Lower lobe of right lung (tissue), 2 donors: Measurements from ENCODE around the gene RPGR. TPM values are rescaled to one million over a fixed set of nuclear protein-coding genes. Genes with fewer than 3 reads are reported as not detected.

ENCODE experiments used
- ATAC-seq, 2 donors: fragments of 200-7000 bp; cut with Tn5 transposase; one replicate each; pipeline ENCODE4 v1.9.1; 2020 to 2022; ENCODE audit warnings: mild to moderate bottlenecking in 2 of 2, moderate library complexity in 2 of 2
- DNase-seq: peaks from one replicate; pipeline ENCODE4 v3.0.0-alpha.2; 2020
- H3K27ac ChIP-seq: fragments of 200-600 bp; one replicate; pipeline ENCODE4 v1.8.0; 2022
- H3K27me3 ChIP-seq: fragments of 200-600 bp; one replicate; pipeline ENCODE4 v1.8.0; 2022; ENCODE audit warnings: low read depth
- H3K36me3 ChIP-seq: fragments of 200-600 bp; one replicate; pipeline ENCODE4 v1.8.0; 2022; ENCODE audit warnings: mild to moderate bottlenecking
- H3K4me1 ChIP-seq: fragments of 200-600 bp; one replicate; pipeline ENCODE4 v1.8.0; 2022
- H3K4me3 ChIP-seq: fragments of 200-600 bp; one replicate; pipeline ENCODE4 v1.8.0; 2022; ENCODE audit warnings: mild to moderate bottlenecking
- H3K9me3 ChIP-seq: fragments of 200-600 bp; one replicate; pipeline ENCODE4 v1.8.0; 2022
- intact Hi-C: fragments of 100-400 bp; cut with DNase I; formaldehyde crosslinking; loops from one replicate; pipeline ENCODE4 v1.11.0; 2022
- total RNA-seq: library from RNA; stranded (reverse); fragmentation: NEBNext Ultra II Directional; extraction: Animal tissue kit (Norgen Biotek cat#: 25700); gene quantifications from one replicate; pipeline ENCODE4 v1.2.1, GENCODE V29; 2021
- TF ChIP-seq, protein P1 (sequence below): fragments of 200-600 bp; IDR thresholded peaks from one replicate; pipeline ENCODE4 v1.8.0; 2022; ENCODE audit warnings: antibody characterized with exemption, mild to moderate bottlenecking
- donor health status: DM: no; HTN: yes; CAD: no; lungs with severe emphysema.

RPGR gene
- total RNA-seq, 1 donor from 2014 or later: 15.2 TPM

DNA sequence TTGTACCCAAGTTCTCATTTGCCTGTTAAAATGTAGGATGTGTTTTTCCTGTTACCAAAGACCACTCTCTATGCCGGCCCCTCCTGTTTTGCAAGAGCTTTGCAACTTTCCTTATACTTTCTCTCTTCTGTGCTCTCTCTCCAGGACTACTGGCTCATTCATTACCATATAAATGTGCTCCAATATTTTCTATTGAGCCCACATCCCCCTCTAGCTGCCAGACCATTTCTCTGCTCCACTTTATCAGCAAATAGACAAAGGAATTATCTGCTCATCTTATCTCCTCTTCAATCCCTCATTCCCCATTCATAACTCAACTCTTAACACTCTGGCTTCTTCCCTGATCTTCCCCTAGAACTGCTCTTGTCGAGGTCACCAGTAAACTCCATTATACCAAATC lies 33.6 kb downstream of the RPGR start:
- ATAC-seq (no peak), DNase-seq (no peak)
- Histone ChIP-seq H3K4me1 (no peaks in the 10 kb centered on the region), H3K27me3 (no peaks in the 10 kb centered on the region), H3K9me3 (no peaks in the 10 kb centered on the region), H3K27ac (no peak overlapping the region), H3K36me3 (peaks cover 16% of the 10 kb centered on the region), H3K4me3 (no peak overlapping the region)
- TF ChIP-seq, protein P1, sequence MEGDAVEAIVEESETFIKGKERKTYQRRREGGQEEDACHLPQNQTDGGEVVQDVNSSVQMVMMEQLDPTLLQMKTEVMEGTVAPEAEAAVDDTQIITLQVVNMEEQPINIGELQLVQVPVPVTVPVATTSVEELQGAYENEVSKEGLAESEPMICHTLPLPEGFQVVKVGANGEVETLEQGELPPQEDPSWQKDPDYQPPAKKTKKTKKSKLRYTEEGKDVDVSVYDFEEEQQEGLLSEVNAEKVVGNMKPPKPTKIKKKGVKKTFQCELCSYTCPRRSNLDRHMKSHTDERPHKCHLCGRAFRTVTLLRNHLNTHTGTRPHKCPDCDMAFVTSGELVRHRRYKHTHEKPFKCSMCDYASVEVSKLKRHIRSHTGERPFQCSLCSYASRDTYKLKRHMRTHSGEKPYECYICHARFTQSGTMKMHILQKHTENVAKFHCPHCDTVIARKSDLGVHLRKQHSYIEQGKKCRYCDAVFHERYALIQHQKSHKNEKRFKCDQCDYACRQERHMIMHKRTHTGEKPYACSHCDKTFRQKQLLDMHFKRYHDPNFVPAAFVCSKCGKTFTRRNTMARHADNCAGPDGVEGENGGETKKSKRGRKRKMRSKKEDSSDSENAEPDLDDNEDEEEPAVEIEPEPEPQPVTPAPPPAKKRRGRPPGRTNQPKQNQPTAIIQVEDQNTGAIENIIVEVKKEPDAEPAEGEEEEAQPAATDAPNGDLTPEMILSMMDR: no peak
- intact Hi-C loops: no loop called here

DNA sequence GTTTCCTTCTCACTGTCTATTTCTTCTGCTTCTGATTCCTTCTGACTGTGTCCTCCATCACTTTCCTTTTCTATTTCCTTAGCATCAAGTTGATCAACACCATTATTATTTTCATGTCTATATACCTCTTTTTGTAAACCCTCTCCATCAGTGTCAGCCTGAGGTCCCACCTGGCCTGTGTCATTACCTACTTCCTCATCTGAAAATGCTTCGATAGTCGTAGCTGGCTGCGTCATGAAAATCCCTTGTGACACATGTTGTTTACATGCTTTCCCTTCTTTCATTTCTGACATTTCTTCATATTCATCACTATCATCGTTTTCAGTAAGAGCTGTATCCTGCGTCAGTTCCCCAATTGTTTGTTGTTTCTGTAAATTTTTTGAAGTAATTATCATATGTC lies 39.6 kb downstream of the RPGR start:
- ATAC-seq: no peak
- H3K4me1 ChIP-seq: no peaks in the 10 kb centered on the region
- no peak for DNase-seq
- H3K27me3 ChIP-seq: no peaks in the 10 kb centered on the region
- intact Hi-C loops: no loop called here
- no peak overlapping the region for H3K4me3 ChIP-seq
- H3K27ac ChIP-seq: no peak overlapping the region
- H3K9me3 ChIP-seq: no peaks in the 10 kb centered on the region
- TF ChIP-seq, protein P1: no peak
- H3K36me3 ChIP-seq: peaks cover 16% of the 10 kb centered on the region

DNA sequence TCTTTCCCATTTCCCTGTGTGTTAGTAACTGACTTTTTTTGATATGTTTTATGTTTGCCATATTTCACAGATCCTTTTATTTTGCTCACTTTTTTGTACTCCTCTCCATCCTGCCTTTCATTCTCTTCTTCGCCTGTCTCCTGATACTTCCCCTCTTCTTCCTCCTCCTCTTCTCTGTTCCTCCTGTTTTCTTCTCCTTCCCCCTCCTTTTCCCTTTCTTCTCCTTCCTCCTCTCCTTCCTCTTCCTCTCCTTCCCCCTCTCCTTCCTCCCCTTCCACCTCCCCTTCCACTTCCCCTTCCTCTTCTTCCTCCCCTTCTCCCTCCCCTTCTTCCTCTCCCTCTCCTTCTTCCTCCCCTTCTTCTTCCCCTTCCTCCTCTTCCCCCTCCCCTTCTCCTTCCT lies 41.7 kb downstream of the RPGR start:
- H3K4me1 ChIP-seq: no peaks in the 10 kb centered on the region
- no peak for ATAC-seq
- intact Hi-C loops: no loop called here

DNA sequence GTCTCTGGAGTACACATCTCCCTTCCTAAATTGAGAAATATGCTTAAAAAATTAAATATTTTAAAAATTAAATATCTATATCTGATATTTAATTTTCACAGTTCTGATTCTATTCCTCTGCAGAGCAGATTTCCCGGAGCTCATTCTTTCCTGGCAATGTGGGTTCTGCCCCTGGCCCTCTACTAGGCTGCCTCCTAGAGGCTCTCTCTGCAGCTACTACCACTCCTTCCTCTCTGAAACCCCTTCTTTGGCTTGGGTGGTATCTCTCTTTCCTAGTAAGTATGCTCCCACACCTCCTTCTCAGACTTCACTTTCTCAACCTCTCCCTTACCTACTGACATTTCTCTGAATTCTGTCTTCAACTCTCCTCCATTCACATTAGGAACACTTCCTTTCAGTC lies 45.3 kb downstream of the RPGR start:
- DNase-seq: no peak
- no peaks in the 10 kb centered on the region for H3K27me3 ChIP-seq
- H3K4me3 ChIP-seq: no peak overlapping the region
- no peaks in the 10 kb centered on the region for H3K4me1 ChIP-seq
- no peaks in the 10 kb centered on the region for H3K9me3 ChIP-seq
- H3K36me3 ChIP-seq: no peaks in the 10 kb centered on the region
- no peak for ATAC-seq
- intact Hi-C loops: no loop called here
- TF ChIP-seq, protein P1: peak; percentile 28
- no peak overlapping the region for H3K27ac ChIP-seq

More for the DNA sequence above, 41.7 kb downstream of the RPGR start:
- H3K27me3 ChIP-seq: no peaks in the 10 kb centered on the region
- no peak overlapping the region for H3K4me3 ChIP-seq
- no peak overlapping the region for H3K27ac ChIP-seq
- no peak for DNase-seq
- TF ChIP-seq, protein P1: no peak
- H3K36me3 ChIP-seq: peaks cover 16% of the 10 kb centered on the region
- H3K9me3 ChIP-seq: no peaks in the 10 kb centered on the region

DNA sequence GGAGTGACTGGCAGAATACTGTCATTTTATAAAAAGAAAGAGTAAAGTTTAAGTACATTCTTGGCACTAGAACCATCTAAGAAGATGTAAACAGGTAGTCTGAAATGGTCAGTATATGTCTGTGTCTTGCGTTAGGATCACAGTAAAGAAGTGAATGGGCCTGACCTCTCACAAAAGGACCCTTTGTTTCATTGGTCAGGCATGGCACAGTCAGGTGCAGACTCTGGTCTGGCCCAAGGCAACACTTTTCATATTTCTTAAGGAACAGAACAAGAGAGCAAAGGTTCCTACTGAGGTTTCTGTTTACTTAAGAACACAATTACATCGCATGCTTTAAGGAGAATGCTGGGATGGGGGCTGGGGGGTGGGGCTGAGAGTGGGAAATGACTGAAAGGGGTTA lies 48.1 kb downstream of the RPGR start:
- Histone ChIP-seq H3K27me3 (no peaks in the 10 kb centered on the region), H3K4me3 (no peak overlapping the region), H3K9me3 (no peaks in the 10 kb centered on the region), H3K36me3 (no peaks in the 10 kb centered on the region), H3K4me1 (no peaks in the 10 kb centered on the region), H3K27ac (no peak overlapping the region)
- intact Hi-C loops: no loop called here
- TF ChIP-seq, protein P1: no peak
- ATAC-seq (no peak), DNase-seq (no peak)

DNA sequence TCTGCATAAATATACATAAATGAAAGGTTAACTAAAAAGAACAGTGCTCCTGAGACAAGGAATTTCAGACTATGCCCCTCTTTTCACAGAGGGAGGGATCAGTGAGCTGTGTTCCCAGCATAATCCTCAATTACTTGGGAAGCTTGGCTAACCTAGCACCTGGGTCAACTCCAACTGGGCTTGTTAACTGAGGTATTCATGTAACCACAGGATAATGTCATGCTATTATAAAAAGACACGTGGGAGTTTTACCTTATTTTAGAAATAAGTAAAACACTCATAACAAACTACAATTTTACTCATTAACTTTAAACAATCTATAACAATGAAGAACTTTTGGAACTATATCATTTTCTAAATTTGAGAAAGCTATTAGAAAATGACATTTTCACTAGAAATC lies 48.6 kb downstream of the RPGR start:
- Histone ChIP-seq H3K27me3 (no peaks in the 10 kb centered on the region), H3K27ac (no peak overlapping the region), H3K36me3 (no peaks in the 10 kb centered on the region), H3K9me3 (no peaks in the 10 kb centered on the region), H3K4me3 (no peak overlapping the region), H3K4me1 (no peaks in the 10 kb centered on the region)
- TF ChIP-seq, protein P1: no peak
- ATAC-seq: no peak
- intact Hi-C loops: no loop called here
- DNase-seq: no peak
